HG03045 (cell line): ENCODE data around the gene SPTBN5.

Experiments used
- ATAC-seq: cut with Tn5 transposase; IDR thresholded peaks from one replicate; pipeline ENCODE4 v1.9.1; 2021; ENCODE audit warnings: mild to moderate bottlenecking, moderate library complexity; ENCODE audit not compliant: unreplicated experiment

Gene SPTBN5

DNA sequence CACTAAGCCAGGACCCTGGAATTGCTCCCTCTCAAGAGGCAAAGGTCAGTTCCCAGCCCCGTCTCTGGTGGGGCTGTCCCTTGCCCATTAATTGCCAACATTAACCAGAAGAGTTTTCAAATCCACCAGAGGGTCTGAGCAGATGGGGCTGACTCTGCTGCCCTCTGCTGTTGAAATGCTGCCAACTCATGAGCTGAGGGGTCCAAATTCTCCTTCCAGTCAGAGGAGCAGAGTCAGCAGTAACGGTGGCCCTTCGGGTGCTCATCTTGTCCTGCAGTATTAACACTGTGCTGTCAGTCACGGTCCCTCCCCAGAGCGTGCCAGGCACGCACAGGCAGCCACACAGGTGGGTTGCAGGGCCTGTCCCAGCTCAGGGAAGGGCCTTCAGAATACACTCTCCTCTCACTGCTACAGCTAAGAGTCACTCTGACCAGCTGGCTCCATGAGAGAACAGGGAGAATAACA is 10.7 kb upstream of the SPTBN5 start:
- no peak for ATAC-seq

DNA sequence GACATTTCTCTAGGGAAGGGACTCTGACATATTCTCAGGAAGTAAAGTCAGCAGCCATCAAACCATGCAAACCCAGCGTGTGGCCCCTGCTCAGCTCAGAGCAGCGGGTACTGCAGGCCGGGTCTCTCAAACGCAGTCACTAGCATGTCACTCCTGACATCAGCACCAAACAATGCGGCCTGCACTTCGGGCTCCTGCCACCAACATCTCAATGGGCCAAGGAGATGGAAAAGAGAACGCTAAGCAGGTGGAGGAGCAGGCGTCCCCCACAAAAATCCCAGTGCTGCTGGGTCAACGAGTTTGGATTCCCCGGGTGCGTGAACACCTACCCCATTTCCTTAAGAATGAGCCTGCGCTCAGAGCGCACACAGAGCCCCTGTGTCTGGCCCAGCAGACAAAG is 9.9 kb upstream of the SPTBN5 start:
- ATAC-seq, result no peak

DNA sequence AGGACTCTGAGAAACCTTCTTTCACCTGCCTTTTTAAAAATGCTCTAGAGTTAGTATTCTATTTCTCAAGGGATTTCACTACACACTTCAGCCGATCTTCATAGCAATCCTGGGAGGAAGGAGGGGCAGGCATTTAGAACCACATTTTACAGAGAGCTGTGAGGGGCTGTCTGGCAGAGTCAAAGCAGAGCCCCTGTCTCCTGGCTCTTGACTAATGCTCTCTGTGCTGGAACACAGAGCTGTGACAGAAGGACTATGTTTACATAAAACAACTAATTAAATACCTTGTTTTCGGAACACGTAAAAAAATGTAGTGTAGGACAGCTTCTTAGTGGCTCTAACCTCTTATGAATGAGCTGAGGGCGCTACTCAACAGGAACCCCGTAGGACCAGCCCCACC is 7.6 kb upstream of the SPTBN5 start:
- no peak for ATAC-seq

DNA sequence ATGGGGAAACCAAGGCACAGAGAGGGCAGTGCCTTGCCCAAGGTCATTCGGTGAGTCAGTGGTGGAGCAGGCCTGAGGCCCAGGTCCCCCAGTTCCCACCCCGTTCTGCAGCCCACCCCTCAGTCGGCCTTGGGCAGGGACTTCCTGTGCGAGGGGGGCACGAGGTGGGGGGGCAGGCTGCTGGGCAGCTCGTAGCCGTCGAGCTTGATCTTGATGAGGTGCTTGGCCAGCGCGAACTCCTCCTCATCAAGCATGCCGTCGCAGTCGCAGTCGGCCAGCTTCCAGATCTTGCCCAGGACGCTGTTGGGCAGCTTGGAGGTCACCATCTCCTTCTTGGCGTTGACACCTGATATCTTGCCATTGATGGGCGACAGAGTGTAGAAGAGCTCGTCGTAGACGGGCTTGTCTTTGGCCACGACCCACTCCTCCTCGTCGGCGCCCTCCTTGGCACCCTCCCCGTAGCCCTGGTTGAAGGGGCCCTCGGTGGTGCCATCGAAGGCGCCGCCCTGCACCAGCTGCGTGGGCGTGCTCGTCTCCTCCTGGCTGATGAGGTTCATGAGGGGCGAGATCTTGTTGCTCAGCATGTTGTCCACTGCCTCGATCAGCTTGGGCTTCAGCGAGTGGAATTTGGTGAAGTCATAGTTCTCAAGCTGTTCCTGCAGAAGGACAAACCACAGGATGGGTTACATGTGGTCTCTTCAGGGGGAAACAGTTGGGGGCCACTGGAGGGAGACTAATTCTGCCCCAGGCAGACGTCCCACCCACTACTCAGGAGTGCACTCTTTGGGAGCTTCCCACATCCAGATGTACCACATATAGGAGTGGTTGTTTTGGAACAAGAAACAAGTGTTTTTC is 6.9 kb upstream of the SPTBN5 start:
- no peak for ATAC-seq

DNA sequence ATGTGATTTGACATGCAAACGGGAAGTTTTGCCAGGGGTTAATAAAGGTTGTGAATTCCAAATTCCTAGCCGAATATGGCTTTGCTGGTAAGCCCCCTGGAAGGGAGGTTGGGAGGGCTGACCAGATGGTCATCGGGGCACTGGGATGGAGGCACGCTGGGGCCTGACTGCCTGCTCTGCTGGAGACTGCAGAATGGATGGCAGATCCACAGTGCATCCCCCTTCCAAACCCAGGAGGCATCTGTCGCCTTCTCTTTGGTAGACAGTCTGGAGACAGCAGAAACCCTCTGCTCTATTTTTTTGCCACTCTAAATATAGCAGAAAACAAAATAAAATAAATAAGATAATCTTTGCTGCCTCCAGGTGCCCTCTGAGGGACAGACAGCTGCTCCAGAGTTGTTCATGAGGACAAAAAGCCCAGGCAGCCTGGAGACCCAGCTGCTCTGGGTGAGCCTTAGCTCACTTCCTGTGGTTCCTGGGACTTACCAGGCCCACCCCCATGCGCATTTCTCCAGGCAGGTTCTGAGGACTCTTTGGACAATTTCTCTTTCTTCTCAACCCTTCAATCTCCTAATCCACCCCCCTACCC is 6.1 kb upstream of the SPTBN5 start:
- ATAC-seq, result no peak

DNA sequence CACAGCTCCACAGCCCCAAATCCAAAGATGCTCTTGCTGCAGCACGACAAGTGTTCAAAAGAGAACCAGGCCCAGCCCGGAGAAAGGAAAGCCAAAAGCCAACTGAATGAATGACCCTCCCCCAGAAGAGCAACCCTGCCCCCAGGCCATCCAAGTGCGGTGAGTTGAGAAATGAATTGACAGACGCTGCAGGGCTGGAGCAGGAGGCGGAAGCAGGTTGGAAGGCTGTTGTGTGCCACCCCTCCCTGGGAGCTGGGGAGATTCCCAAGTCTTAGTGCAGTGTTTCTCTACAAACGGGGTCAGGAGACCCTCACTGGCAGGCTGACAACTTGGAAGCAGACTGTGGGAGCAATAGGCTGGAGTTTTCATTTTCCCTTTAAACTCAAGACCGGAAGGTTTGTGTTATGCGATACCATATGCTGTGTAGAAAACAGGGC is 3.5 kb upstream of the SPTBN5 start:
- no peak for ATAC-seq

DNA sequence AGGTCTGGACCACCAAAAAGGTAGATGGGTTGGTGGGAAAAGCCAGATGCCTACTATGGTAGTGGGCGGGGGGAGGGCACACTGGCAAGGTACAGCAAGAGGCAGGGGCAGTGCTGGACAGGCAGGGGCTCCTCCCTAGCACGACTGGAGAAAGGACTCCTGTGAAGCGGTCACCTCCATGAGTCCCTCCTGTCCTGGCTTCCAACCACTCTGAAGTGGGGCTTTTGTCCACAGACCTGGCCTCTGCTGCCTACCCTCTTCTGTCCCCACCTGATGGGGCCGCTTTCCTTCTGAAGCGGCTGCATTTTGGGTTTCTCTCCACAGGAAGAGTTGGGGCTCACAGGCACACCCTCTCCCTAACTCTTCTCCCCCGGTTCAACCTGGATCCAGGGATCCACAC is 2.7 kb upstream of the SPTBN5 start:
- ATAC-seq, result no peak

DNA sequence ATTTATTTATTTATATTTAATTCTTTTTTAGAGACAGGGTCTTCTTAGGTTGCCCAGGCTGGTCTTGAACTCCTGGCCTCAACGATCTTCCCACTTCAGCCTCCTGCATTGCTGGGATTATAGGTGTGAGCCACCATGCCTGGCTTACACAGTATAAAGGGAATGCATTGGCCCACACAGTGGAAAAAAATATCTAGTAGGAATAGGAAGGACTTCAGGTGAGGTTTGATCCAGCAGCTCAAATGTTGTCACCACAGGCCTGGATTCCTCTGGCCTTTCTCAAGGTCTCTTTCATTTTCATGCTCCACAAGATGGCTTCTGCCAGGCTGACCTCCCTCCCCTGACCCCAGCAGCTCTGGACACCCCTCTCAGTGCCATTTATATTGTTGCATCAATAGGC is 2.1 kb upstream of the SPTBN5 start:
- ATAC-seq, result no peak

DNA sequence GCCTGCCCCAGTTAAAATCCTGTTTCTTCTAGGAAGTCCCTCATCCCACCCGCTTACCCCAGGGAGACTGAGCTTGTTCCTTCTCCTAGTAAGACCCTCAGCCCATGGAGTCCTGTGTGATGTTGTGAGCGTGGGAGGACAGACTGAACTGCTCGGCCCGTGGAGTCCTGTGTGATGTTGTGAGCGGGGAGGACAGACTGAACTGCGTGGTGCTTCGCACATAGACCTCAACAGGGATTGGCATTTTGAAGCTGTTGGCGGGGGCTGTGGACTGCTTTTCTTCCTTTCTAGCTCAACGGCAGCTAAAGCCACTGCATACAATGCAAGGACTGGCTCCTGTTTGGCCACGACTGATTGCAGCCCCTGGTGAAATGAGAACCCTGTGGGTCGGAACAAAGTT is 1.6 kb upstream of the SPTBN5 start:
- ATAC-seq, result no peak

DNA sequence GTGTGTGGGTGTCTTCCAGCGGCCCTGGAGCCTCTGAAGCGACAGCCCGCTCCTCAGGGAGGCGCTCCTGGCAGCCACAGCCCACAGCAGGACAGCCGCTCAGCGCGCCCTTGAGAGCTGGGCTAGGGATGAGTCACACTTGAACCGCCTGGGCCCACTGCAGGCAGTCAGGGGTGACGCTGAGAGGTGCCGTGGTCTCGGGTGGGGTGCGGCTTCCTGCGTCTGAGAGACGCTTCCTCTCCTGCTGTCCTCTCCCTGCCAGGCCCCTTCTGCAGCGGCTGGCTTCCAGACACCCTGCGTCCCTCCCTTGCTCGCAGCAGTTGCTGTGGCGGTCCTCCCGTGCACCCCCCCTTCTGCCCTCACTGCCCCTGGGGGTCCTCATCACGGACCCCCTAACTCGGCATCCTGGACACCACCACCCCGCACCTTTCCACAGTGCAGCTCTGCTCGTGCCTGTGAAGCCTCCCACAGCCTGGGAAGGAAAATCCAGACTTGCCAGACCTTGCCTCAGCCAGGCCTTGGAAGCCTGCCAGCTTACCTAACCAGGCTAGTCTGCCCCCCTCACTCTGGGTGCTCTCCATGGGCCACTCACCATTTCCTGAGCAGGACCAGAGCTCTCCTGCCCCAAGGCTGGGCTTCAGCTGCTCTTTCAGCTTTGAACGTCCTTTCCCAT is 1.1 kb upstream of the SPTBN5 start:
- ATAC-seq, result peak; percentile 64

DNA sequence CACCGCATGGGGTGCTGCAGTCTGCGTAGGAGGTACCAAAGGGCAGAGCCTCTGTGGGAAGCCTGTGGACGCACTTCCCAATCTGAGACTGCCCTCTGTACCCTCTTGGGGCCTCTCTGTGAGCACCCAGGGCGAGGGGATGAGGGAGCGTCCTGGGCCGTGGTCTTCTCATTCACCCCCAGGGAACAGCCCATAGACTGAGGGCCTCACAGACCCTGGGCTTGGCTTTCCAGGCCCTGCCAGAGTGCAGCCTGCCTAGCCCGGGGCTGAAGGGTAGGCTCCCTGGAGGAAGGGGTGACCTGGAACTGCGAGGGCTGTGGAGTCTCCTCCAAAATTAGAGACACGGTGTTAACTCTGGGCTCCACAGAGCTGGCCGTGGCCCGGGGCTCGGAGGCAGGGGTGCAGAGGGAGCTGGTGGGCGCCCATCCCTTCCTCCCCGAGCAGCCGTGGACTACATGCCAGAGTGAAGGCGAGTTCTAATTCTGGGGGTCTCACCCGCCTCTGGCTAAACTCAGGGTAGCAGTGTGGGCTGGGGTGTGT is 468 bp upstream of the SPTBN5 start:
- ATAC-seq, result no peak

DNA sequence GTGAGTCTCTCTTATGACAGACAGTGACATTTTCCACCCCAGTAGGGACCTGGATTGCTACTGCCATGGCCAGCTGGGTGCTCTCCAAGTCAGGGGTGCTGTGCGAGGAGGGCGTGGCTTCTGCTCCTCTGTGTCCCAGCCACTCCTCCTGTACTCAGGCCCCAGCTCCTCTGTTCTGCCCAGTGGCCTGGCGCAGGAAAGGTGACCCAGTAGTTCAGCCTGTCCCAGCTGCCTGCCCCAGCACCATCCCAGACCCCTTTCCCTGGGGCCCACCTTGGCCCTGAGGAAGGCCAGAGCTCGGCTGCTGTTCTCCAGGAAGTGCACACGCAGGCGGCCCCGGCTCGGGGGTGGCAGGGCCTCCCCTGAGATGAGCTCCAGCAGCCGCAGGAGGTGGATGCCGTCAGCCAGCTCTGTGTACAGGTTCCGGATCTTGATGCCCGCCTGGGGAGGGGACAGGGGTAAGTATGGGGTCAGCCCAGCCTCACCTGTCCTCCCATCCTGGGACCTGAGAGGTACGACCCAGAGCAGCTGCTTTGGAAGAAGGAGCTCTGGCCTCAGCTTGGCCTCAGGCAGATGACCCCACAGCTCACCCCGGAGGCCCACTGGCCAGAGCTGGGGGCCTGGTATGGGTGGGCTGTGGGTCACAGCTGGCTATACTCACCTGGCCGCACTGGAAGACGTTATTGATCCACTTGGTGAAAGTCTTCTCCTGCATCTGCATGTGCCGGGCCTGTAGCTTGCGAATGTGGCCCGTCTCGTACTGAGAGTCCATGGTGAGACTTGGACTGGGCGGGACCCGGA is 1.0 kb downstream of the SPTBN5 start:
- ATAC-seq, result no peak

DNA sequence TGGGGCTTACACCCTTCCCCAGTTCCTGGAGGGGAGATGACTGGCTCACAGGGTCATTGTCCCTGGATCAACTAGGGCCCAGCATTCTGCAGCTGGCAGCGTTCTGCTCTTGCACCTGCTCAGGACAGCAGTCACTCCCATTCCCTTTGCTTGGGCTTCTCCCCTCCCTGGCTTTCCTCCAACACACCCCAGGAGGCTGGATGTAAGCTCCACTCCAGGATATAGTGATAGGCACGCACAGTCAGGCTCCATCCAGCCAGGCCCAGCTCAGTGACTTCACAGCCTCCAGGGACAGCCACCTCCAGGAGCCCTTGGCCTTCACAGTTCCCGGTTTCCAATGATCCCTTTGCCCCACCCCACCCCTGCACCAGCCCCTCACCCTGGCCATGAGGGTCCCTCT is 1.9 kb downstream of the SPTBN5 start:
- no peak for ATAC-seq

DNA sequence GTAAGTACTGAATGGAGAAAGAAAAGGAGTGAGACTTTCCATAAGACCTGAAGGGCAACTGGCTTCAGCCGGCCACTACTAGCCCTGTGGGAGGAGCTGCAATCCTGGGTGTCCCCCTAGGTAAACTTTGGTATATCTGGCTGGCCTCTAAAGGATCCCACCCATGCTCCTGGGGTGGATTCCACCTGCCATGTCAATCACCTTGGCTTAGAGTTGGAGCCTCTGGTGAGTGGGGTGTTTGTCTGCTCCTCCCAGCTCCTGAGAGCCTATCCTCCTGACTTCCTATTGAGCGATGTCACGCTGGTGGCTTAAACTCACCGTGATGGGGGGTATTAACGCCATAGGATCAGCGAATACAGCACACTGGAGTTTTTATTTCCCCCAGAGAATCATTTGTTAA is 2.6 kb downstream of the SPTBN5 start:
- ATAC-seq, result no peak

DNA sequence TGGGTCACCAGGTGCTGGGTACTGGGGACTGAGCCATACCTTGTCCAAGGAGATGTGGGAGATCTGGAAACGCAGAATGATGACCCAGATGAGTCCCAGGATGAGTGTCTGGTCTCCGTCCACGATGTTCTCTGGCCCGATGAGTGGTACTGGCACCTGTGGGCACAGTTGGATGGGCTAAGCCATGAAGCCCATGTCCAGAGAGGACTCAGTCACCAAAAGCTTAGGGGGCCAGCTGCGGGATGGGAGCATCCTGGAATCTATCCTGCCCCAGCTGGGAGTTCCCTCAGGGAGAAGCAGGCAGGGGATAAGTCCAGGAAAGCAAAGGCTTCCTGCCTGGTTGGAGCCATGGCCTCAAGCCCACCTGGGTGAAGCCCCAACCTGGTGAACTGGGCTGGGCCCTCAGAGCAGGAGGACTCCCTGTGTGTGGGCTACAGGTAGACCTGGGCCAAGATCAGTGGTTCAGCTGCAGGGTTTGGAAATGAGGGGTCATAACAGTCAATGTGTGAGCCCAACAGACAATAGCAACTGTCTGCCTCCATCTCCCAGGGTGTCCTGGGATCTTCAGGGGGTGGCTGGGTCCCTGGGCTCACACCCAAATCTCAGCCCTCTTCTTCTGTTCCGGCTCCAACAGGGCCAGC is 3.7 kb downstream of the SPTBN5 start:
- ATAC-seq, result no peak

DNA sequence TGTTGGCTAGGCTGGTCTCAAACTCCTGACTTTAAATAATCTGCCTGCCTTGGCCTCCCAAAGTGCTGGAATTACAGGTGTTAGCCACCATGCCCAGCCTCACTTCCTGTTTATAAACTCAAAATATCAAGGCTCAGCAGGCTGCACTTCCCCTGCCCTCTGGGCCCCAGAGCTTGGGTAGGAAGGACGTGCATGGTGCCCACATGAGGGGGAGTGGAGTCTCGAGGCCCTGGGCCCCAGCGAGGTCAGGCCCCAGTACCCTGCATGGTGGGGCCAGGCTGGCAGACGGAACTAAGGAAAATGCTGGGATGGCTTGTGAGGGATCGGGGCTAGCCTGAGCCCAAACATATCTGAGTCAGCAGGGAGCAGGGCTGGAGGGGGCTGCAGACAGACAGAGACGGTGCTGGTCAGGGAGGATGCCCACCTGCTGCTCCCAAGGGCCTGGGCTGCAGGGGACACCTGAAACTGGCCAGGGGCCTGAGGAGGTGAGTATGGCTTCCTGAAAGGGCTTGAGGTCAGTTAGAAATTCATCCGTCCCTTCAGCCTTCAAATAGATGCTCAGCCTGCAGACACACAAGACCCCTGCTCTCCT is 5.1 kb downstream of the SPTBN5 start:
- no peak for ATAC-seq

DNA sequence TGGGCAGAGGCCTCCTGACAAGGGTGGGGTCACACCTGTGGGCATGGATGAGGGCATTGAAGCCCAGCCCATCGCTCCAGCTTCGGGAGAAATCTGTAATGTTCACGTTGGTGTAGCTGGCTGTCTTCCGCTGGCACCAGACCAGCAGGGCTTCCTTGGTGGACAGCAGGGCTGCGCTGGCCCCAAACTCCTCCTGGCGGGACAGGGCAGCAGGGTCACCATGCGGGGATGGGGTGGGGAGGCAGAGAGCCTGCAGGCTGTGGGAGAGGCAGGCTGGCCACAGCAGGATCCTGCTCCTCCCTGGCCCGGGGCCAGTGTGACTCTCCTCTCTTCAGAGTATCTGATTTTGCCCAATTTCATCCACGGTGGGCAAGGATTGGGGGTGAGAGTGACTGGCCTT is 6.0 kb downstream of the SPTBN5 start:
- ATAC-seq, result no peak

DNA sequence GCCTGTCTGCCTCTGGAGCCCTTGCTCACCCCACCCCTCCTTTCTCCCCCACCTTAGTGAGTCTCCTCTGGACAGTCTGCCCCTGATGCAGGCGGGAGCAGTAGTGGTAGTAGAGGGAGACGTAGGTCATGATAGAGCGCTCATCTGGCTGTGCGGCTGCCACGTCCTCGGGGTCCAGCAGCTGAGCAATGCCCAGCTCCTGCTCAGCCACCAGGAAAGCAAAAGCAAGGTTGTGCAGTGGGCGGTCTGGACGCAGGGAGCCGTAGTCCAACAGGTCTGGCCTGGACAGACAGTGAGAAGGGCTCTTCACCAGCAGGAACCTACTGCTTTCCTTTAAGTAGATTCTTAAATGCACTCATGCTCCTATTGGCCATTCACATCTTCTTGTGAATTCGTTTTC is 6.7 kb downstream of the SPTBN5 start:
- ATAC-seq, result no peak

DNA sequence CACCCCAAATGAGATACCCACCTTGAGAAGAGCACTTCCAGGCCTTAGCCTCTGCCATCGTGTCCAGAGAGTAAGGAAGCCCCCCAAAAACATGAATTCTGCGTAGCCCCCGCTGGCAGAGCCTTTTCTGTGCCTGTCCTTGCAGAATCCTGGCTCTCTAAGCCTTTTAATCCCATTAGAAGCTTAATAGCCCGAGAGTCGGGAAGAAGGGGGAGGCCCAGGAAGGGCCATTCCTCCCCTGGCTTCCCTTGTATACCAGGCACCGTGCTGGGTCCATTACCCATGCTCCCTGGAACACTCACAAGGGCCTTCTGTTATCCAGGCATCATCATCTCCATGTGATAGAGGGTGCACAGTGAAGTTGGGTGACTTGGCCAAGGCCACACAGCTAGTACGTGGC is 7.1 kb downstream of the SPTBN5 start:
- ATAC-seq, result no peak

DNA sequence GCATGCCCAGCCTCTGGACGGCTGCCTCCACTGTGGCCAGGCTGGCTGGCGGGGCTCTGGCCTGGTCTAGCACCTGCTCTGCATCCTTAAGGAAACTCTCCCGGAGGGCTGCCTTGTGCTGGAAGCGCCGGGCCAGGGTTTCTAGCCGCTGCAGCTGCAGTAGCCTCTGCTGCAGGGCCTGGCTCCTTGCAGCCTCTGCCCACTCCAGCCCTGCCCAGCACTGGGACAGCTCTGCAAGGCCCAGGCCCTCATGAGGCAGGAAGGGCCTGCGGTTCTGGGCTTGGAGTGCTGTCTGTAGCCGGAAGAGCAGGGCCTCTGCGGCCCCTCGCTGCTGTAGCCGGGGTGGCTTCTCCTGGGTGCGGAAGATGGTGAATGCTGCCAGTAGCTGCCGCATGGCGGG is 8.0 kb downstream of the SPTBN5 start:
- no peak for ATAC-seq
